ENCODE data around the gene SH3GLB2.
A peak's percentile ranks its signal among the peaks of the same experiment; 100 is the strongest.

The SH3GLB2 gene

GRCh38 chr9:129014124-129014523, 14.0 kb downstream of the SH3GLB2 start:
- DNase-seq: no peak

GRCh38 chr9:129013674-129014073, 14.5 kb downstream of the SH3GLB2 start:
- no peak for DNase-seq

DNA sequence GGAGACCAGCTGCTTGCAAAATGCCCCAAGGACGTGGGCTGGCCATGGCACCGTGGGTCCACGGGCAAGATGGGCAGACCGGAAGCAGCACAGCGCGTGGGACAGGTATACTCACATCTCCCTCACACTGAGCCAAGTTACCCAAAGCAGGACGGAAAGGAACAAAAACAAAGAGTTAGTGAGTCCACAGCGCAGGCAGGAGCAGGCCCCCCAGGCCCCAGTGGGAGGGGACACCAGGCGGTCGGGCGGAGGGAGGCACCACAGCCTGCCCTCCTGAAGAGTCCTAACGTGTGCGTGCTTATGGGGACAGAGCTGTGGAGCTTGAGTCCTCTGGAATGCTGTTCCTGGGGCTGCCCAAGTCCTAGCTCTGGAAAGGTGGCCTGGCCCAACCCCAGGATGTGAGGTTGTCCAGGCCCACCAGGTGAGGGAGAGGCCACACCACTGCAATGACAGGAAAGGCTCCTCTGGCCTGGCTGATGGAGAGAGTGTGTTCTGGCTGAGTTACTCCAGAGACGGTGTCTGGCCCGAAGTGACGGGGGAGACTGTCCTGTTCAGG, 15.2 kb downstream of the SH3GLB2 start:
- DNase-seq: no peak

- DNase-seq: no peak
Observed at GRCh38 chr9:129012343-129012742, 15.8 kb downstream of the SH3GLB2 start.

DNA sequence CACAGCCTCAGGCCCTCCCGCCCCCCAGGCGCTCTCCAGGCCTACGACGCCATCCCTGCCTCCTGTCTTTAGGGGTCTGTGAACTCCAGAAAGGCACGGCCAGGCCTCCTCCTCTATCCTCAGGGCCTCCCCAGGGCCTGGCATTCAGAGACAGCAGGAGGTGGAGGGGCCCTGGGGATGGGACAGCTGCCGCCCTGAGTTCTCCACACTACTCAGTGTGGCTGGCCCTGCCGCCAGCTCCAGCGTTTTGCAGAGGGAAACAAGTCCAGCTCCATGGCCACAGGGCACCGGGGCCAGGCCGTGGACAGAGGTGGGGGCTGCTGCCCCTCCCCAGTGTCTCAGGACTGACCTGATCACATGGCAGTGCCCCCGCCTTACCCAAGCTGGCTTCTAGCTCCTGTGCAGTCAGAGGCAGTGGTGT, 16.4 kb downstream of the SH3GLB2 start:
- peak; percentile 23 for DNase-seq

DNA sequence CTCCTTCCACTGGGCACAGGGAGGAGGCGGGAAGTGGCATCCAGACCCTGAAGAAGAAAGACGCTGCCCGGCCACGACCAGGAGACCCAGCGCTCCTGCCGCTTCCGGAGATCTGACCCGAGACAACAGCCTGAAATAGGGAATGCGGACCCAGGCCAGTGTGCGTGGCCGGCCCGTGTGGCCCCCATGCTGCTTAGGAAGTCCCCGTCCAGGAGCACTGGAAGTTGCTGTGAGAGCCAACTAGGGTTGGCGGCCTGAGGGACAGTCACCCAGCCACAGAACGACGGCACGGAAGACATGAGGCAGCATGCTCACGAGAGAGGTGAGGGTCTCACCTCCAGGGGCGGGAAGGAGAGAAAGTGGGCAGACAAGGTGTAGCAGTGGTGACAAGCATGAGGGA, 17.0 kb downstream of the SH3GLB2 start:
- no peak for DNase-seq

- DNase-seq: no peak
Observed at GRCh38 chr9:129010267-129010975, 17.7 kb downstream of the SH3GLB2 start.

DNA sequence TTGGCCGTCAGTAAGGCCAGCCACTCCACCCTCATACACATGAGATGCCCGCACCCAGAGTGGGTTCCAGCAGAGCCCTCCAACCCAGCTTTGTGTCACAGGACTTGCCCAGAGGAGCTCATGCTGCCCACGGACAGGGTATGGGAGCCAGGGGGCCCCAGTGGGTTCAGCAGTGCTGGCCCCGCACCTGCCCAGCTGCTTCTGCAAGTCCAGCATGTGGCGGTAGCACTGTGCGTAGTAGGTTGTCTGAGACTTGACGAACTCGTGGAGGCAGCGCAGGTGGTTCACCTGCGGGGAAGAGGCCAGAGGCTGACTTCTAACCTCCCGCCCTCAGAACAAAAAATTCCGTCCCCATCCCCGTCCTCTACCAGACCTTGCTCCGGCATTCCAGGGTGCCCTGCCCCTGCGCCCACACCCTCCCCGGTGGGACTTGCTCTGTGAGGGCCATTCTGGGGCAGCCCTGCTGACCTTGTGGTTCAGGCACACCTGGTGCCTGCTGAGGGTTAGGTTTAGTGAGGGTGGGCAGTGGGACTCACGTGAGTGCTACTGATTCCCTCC, 18.5 kb downstream of the SH3GLB2 start:
- no peak for DNase-seq

GRCh38 chr9:129008986-129009583, 19.0 kb downstream of the SH3GLB2 start:
- DNase-seq: no peak

GRCh38 chr9:129008469-129008965, 19.6 kb downstream of the SH3GLB2 start:
- DNase-seq: no peak

- peak; percentile 74 for DNase-seq
Observed at GRCh38 chr9:129007766-129008468, 20.2 kb downstream of the SH3GLB2 start.

- DNase-seq: peak; percentile 31
Observed at GRCh38 chr9:129007035-129007765, 20.9 kb downstream of the SH3GLB2 start.

DNA sequence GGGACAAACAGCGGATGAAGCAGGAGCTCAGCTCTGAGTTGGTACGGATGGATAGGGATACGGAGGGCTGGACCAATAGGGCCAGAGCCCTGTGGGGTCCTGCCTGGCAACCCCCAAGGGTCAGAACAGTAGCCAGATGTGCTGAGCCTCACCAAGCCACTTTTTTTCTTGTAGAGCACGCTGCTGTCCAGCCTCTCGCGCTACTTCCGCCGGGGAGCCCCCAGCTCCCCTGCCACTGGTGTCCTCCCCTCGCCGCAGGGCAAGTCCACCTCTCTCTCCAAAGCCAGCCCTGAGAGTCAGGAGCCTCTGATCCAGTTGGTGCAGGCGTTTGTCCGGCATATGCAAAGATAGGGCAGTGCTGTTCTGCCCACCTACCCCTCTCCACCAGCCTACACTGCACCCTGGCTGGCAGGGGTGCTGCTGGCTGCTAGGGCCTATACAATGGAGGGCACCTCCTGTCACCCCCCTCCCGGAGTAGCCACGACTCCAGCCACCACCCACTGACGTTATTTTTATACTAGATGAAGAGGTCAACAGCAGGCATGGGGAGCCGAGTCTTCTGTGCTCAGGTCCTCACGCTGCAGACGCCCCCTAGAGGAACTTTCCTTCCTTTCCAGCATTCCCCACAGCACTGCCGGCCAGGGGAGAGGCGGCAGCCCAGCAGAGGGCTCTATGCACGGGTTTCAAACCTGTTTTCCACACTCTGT, 21.6 kb downstream of the SH3GLB2 start:
- peak; percentile 80 for DNase-seq

DNA sequence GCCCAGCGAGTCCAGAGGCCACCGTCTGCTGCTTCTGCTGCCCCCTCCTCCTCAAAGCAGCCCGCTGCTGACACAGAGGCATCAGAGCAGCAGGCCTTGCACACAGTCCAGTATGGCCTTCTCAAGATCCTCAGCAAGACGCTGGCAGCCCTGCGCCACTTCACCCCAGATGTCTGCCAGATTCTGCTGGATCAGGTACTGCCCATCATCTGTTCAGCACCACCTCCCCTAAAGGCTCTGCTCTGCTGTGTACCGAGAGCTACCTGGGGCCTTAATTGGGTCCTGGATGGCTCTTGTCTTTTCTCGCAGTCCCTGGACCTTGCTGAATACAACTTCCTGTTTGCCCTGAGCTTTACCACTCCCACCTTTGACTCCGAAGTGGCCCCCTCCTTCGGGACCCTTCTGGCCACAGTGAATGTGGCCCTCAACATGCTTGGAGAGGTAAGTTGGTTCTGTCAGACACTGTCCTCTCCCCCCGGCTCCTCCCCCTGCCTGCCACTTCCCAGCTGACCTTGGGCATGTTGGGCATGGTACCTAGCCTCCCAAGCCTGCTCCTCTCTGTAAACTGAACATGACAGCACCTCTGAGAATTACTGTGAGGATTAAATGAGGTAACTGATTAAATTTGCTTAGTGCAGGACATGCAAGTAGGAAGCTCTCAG, 22.7 kb downstream of the SH3GLB2 start:
- no peak for DNase-seq

DNA sequence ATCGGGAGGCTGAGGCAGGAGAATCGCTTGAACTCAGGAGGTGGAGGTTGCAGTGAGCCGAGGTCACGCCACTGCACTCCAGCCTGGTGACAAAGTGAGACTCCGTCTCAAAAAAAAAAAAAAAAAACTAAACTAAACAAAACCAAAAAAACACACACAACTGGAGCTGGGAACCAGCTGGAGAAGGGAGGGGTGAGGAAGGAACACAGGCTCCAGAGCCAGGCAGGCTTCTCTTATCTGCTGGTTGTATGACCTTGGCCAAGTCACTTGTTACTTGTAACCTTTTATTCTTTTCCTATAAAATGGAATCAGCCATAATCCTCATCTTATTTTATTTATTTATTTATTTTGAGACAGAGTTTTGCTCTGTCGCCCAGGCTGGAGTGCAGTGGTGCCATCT, 24.0 kb downstream of the SH3GLB2 start:
- peak; percentile 35 for DNase-seq

GRCh38 chr9:129002992-129003391, 25.1 kb downstream of the SH3GLB2 start:
- DNase-seq: no peak

DNA sequence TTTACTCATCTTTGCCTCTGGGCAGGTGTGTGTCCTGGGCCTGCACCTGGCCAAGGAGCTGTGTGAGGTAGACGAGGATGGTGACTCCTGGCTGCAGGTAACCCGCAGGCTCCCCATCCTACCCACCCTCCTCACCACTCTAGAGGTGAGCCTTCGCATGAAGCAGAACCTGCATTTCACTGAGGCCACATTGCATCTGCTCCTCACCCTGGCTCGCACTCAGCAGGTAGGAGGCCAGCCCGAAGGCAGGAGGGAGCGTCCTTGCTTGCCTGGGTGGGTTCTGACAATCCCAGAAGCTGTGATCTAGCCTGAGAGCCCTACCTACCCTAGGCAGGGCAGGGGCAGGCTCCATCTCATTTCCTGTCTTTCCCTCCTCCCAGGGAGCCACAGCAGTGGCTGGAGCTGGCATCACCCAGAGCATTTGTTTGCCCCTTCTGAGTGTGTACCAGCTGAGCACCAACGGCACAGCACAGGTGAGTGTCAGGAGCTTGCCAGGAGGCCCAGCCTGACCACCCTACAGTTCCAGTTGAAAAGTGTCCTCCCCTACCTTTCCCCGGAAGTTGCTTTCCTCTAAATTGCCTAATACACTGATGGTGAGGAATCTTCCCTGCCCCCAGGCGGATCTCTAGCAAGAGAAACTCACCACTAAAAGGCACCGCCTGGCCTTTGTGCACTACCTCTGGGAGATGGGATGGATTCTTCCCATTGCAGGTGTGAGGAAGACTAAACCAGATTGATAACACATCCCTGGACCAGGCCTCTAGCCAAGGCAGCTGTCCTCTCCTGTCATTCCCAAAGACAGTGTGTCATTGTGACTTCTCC, 26.4 kb downstream of the SH3GLB2 start:
- no peak for DNase-seq

DNA sequence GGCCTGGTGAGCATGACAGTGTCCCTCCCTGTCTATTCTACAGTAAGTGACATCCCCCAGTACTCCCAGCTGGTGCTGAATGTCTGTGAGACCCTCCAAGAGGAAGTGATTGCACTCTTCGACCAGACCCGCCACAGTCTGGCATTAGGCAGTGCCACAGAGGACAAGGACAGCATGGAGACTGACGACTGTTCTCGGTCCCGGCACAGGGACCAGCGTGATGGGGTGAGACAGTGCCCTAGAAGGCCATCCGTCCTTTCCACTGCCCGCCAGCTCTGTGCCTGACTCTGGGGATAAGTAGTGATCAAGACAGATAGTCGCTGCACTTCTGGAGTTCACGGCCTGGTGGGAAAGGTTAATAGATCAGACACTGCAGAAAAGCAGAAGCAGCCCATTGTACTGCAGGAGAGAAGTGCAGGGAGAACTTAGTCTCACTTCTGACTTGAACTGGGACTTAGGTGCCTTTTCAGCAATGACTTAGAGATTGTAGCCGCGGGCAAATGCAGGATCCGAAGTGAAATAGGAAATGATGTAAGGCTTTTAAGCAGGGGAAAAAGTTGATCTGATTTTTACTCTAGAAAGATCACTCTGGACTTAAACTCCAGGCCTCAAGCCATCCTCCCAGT, 28.4 kb downstream of the SH3GLB2 start:
- DNase-seq: no peak

- DNase-seq: no peak
Observed at GRCh38 chr9:128998462-128998861, 29.7 kb downstream of the SH3GLB2 start.

DNA sequence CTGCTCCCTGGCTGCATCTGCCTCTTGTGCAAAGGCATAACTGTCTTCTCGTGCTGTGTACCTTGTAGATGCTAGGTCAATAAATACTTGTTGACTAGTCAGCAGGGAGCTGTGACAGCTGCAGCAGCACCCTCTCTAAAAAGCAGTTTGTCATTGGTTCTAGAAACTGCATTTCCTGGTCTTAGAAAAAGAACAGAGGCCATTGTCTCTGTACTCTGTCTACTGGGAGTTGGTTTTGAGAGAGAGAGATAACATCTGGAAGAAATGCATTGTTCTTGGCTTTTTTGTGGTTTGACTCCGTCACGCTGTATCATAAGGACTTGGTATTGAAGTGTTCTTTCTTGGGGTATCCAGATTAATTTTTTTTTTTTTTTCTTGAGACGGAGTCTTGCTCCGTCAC, 32.3 kb downstream of the SH3GLB2 start:
- no peak for DNase-seq
